ENCODE results near the gene CDC42BPA.

GRCh38 chr1:226954777-226955176, 363.5 kb downstream of the CDC42BPA start:
- TF ChIP-seq EZH2 (IDR thresholded peaks at IDR 0.05; ENCODE audit: insufficient read depth, poor library complexity, severe bottlenecking): no peak
- no peak for TF ChIP-seq EZH2phosphoT487 (IDR thresholded peaks at IDR 0.05; ENCODE audit: insufficient read depth, low read depth)

Data from GM23248 (cell line).